Measurements from ENCODE around the gene ARHGEF26. TPM values are rescaled to one million over a fixed set of nuclear protein-coding genes. Genes with fewer than 3 reads are reported as not detected.

The ARHGEF26 gene
- total and polyA plus RNA-seq, 3 donors from 2014 or later = 14.7 to 33.0 (median 24.8) TPM

DNA sequence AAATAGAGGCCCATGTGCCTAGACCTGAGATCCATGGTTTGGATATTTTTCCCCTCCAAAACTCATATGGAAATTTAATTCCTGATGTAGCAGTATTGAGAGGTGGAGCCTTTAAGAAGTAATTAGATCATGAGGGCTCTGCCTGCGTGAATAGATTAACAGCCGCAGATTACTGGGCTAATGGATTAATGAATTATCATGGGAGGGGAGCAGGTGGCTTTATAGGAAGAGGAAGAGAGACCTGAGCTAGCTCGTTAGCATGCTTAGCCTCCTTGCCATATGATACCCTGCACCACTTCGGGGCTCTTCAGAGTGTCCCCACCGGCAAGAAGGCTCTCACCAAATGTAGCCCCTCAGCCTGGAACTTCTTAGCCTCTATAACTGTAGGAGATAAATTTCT lies 15.8 kb downstream of the ARHGEF26 start:
- Histone ChIP-seq H3K9me3 (no peaks in the 10 kb centered on the region), H3K36me3 (ENCODE audit: low read depth, missing control alignments) (no peaks in the 10 kb centered on the region), H3K27ac (no peak overlapping the region), H3K27me3 (no peaks in the 10 kb centered on the region), H3K4me1 (peaks cover 5% of the 10 kb centered on the region), H3K4me3 (no peak overlapping the region)
- intact Hi-C loops (cut with DNase I; ENCODE audit: low total_unique reads) = no loop called here
- TF ChIP-seq, protein P1, sequence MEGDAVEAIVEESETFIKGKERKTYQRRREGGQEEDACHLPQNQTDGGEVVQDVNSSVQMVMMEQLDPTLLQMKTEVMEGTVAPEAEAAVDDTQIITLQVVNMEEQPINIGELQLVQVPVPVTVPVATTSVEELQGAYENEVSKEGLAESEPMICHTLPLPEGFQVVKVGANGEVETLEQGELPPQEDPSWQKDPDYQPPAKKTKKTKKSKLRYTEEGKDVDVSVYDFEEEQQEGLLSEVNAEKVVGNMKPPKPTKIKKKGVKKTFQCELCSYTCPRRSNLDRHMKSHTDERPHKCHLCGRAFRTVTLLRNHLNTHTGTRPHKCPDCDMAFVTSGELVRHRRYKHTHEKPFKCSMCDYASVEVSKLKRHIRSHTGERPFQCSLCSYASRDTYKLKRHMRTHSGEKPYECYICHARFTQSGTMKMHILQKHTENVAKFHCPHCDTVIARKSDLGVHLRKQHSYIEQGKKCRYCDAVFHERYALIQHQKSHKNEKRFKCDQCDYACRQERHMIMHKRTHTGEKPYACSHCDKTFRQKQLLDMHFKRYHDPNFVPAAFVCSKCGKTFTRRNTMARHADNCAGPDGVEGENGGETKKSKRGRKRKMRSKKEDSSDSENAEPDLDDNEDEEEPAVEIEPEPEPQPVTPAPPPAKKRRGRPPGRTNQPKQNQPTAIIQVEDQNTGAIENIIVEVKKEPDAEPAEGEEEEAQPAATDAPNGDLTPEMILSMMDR (IDR thresholded peaks at IDR 0.05) = no peak
- TF ChIP-seq POLR2A (IDR thresholded peaks at IDR 0.05) = no peak
- no peak for DNase-seq
- 89 to 94% methylated on average over 5 of the region's 5 CpGs for WGBS, 2 donors

DNA sequence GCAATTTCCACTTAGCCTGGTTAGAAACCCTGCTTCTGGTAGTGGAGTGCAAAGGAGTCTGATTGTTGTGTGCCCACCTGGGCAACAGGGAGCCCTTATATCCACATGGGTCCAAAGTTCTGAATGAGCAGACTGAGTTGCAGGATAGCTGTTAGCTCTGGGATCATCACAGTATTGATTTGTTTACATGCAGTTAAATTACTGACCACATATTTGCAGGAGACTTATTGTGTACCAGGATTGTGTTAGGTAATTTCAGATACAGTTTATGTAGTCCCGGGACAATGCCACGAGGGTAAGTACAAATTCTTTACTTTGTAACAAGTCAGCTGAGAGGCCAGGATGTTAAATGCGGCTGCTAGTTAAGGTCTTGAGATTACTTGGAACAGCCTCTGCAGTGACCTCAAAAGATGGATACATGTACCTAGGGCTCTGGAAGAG lies 18.8 kb downstream of the ARHGEF26 start:
- Histone ChIP-seq H3K27ac (no peak overlapping the region), H3K27me3 (no peaks in the 10 kb centered on the region), H3K4me1 (peaks cover 5% of the 10 kb centered on the region), H3K9me3 (no peaks in the 10 kb centered on the region), H3K4me3 (no peak overlapping the region), H3K36me3 (ENCODE audit: low read depth, missing control alignments) (no peaks in the 10 kb centered on the region)
- DNase-seq = peak; percentile 54
- TF ChIP-seq POLR2A (IDR thresholded peaks at IDR 0.05) = no peak
- TF ChIP-seq, protein P1 (IDR thresholded peaks at IDR 0.05) = no peak
- intact Hi-C loops (cut with DNase I; ENCODE audit: low total_unique reads) = no loop called here
- WGBS, 2 donors = 34 to 49% methylated on average over 3 of the region's 3 CpGs

- H3K4me1 ChIP-seq = peaks cover 5% of the 10 kb centered on the region
- DNase-seq = no peak
- no peak overlapping the region for H3K27ac ChIP-seq
- no peaks in the 10 kb centered on the region for H3K9me3 ChIP-seq
- TF ChIP-seq POLR2A (IDR thresholded peaks at IDR 0.05) = no peak
- TF ChIP-seq, protein P1 (IDR thresholded peaks at IDR 0.05) = no peak
- no peak overlapping the region for H3K4me3 ChIP-seq
- H3K36me3 ChIP-seq (ENCODE audit: low read depth, missing control alignments) = no peaks in the 10 kb centered on the region
- WGBS, 2 donors = 96 to 97% methylated on average over 2 of the region's 2 CpGs
- no peaks in the 10 kb centered on the region for H3K27me3 ChIP-seq
- intact Hi-C loops (cut with DNase I; ENCODE audit: low total_unique reads) = no loop called here
These were observed 21.4 kb downstream of the ARHGEF26 start for GRCh38 chr3:154142608-154143007.

- Histone ChIP-seq H3K27me3 (no peaks in the 10 kb centered on the region), H3K4me3 (no peak overlapping the region), H3K36me3 (ENCODE audit: low read depth, missing control alignments) (no peaks in the 10 kb centered on the region), H3K9me3 (no peaks in the 10 kb centered on the region), H3K4me1 (peaks cover 5% of the 10 kb centered on the region), H3K27ac (no peak overlapping the region)
- intact Hi-C loops (cut with DNase I; ENCODE audit: low total_unique reads) = no loop called here
- TF ChIP-seq, protein P1 (IDR thresholded peaks at IDR 0.05) = no peak
- TF ChIP-seq POLR2A (IDR thresholded peaks at IDR 0.05) = no peak
- WGBS, 2 donors = 89% methylated on average over 2 of the region's 2 CpGs
- no peak for DNase-seq
These were observed 22.7 kb downstream of the ARHGEF26 start for GRCh38 chr3:154143873-154144272.

GRCh38 chr3:154144825-154145465 lies 23.8 kb downstream of the ARHGEF26 start:
- intact Hi-C loops (cut with DNase I; ENCODE audit: low total_unique reads) = no loop called here
- no peaks in the 10 kb centered on the region for H3K9me3 ChIP-seq

More at GRCh38 chr3:154144825-154145465, 23.8 kb downstream of the ARHGEF26 start:
- DNase-seq = no peak
- Histone ChIP-seq H3K27me3 (no peaks in the 10 kb centered on the region), H3K27ac (no peak overlapping the region), H3K4me3 (no peak overlapping the region), H3K4me1 (peaks cover 5% of the 10 kb centered on the region), H3K36me3 (ENCODE audit: low read depth, missing control alignments) (no peaks in the 10 kb centered on the region)
- TF ChIP-seq POLR2A (IDR thresholded peaks at IDR 0.05) = no peak
- TF ChIP-seq, protein P1 (IDR thresholded peaks at IDR 0.05) = no peak
- WGBS, 2 donors = 73 to 78% methylated on average over 1 of the region's 1 CpG
